Activated B cell treated with CpG ODN at 0.5 μM for 24 hours (primary cell): Measurements from ENCODE around the gene AHSP. TPM values are rescaled to one million over a fixed set of nuclear protein-coding genes. Genes with fewer than 3 reads are reported as not detected.

Experiments
- ATAC-seq: fragments of 200-7000 bp; cut with Tn5 transposase; one replicate; pipeline ENCODE4 v1.10.0; 2021; ENCODE audit warnings: low read depth, mild to moderate bottlenecking, moderate library complexity
- CTCF ChIA-PET: fragments of 350-600 bp; sonication (Branson Sonifier 250); formaldehyde crosslinking; loops from one replicate; lab custom pipeline; 2021; ENCODE audit warnings: antibody characterized with exemption; lab: Charles Lee
- POLR2A ChIA-PET: fragments of 350-600 bp; sonication (Branson Sonifier 250); formaldehyde crosslinking; loops from one replicate; lab custom pipeline; 2021; ENCODE audit warnings: antibody characterized with exemption; lab: Charles Lee
- DNase-seq: peaks from one replicate; pipeline ENCODE4 v3.0.0; 2022
- H3K27ac Mint-ChIP-seq: one replicate; pipeline ENCODE4 v1.8.0; 2020; ENCODE audit warnings: mixed read lengths
- H3K27me3 Mint-ChIP-seq: one replicate; pipeline ENCODE4 v1.8.0; 2021; ENCODE audit warnings: mixed read lengths
- H3K36me3 Mint-ChIP-seq: one replicate; pipeline ENCODE4 v1.8.0; 2021; ENCODE audit warnings: low read depth, mixed read lengths
- H3K4me1 Mint-ChIP-seq: one replicate; pipeline ENCODE4 v1.8.0; 2021; ENCODE audit warnings: mixed read lengths
- H3K4me3 Mint-ChIP-seq: one replicate; pipeline ENCODE4 v1.8.0; 2020; ENCODE audit warnings: mild to moderate bottlenecking, mixed read lengths
- H3K9me3 Mint-ChIP-seq: one replicate; pipeline ENCODE4 v1.8.0; 2020; ENCODE audit warnings: mixed read lengths
- intact Hi-C: fragments of 100-400 bp; cut with micrococcal nuclease; formaldehyde crosslinking; loops from one replicate; pipeline ENCODE4 v1.15.1; 2024
- total RNA-seq: library from RNA; stranded (reverse); gene quantifications from 2 replicates; pipeline ENCODE4 v1.2.3, GENCODE V29; 2022
- TF ChIP-seq, protein P1 (sequence below): fragments of 200-600 bp; IDR thresholded peaks from one replicate; pipeline ENCODE4 v1.8.0; 2022; ENCODE audit warnings: antibody characterized with exemption, mild to moderate bottlenecking

AHSP gene
- total RNA-seq, 1 donor from 2014 or later = not detected

DNA sequence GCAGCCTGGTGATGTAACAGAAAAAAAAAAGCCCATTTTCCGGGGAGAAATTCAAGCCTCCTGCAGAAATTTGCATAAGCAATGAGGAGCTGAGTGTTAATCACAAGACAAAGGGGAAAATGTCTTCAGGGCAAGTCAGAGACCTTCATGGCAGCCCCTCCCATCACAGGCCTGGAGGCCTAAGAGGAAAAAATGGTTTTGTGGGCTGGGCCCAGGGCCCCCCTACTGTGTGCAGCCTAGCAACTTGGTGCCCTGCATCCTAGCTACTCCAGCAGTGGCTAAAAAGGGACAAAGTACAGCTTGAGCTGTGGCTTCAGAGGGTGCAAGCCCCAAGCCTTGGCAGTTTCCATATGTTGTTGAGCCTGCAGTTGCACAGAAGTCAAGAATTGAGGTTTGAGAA lies 49.7 kb downstream of the AHSP start:
- ChIA-PET POLR2A (interaction anchor here (0.6 kb wide), 1 partner anchor 1096 kb away, joined by 7 read pairs; no protein-coding TSS in a partner anchor), CTCF (no interaction called here)
- ATAC-seq = no peak
- no peaks in the 10 kb centered on the region for H3K4me1 Mint-ChIP-seq
- H3K27ac Mint-ChIP-seq = no peak overlapping the region
- intact Hi-C loops = no loop called here
- H3K9me3 Mint-ChIP-seq = peaks cover 31% of the 10 kb centered on the region
- H3K36me3 Mint-ChIP-seq = peaks cover 6% of the 10 kb centered on the region
- TF ChIP-seq, protein P1, sequence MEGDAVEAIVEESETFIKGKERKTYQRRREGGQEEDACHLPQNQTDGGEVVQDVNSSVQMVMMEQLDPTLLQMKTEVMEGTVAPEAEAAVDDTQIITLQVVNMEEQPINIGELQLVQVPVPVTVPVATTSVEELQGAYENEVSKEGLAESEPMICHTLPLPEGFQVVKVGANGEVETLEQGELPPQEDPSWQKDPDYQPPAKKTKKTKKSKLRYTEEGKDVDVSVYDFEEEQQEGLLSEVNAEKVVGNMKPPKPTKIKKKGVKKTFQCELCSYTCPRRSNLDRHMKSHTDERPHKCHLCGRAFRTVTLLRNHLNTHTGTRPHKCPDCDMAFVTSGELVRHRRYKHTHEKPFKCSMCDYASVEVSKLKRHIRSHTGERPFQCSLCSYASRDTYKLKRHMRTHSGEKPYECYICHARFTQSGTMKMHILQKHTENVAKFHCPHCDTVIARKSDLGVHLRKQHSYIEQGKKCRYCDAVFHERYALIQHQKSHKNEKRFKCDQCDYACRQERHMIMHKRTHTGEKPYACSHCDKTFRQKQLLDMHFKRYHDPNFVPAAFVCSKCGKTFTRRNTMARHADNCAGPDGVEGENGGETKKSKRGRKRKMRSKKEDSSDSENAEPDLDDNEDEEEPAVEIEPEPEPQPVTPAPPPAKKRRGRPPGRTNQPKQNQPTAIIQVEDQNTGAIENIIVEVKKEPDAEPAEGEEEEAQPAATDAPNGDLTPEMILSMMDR = no peak
- peaks cover 8% of the 10 kb centered on the region for H3K27me3 Mint-ChIP-seq
- H3K4me3 Mint-ChIP-seq = no peak overlapping the region
- DNase-seq = no peak

Other genes with a start within 250 kb of the AHSP start
- gene ITGAX, start 172.7 kb upstream of the AHSP start, total RNA-seq = 81.9 and 100 TPM in 2 replicates
- gene ITGAD, start 134.6 kb upstream of the AHSP start, total RNA-seq = 0.05 and 0.07 TPM in 2 replicates
- gene COX6A2, start 99.5 kb upstream of the AHSP start, total RNA-seq = not detected in 2 replicates
- 0.10 and 0.11 TPM in 2 replicates for gene ZNF843, start 85.1 kb upstream of the AHSP start, total RNA-seq
- 10.9 TPM in 2 replicates for gene ARMC5, start 68.4 kb upstream of the AHSP start, total RNA-seq
- gene TGFB1I1, start 55.7 kb upstream of the AHSP start, total RNA-seq = 1.4 and 2.6 TPM in 2 replicates
- gene SLC5A2, start 44.8 kb upstream of the AHSP start, total RNA-seq = not detected in 2 replicates
- gene RUSF1, start 19.5 kb upstream of the AHSP start, total RNA-seq = 58.6 and 59.7 TPM in 2 replicates